ENCODE results near the gene CRP. TPM values are rescaled to one million over a fixed set of nuclear protein-coding genes. Genes with fewer than 3 reads are reported as not detected.
"Not testable (repeated sequence)": the region's sequence is repeated elsewhere in the genome, so short reads cannot be mapped to it uniquely, and the experiment has no call there.

The CRP gene
- total RNA-seq, 1 donor: not detected

DNA sequence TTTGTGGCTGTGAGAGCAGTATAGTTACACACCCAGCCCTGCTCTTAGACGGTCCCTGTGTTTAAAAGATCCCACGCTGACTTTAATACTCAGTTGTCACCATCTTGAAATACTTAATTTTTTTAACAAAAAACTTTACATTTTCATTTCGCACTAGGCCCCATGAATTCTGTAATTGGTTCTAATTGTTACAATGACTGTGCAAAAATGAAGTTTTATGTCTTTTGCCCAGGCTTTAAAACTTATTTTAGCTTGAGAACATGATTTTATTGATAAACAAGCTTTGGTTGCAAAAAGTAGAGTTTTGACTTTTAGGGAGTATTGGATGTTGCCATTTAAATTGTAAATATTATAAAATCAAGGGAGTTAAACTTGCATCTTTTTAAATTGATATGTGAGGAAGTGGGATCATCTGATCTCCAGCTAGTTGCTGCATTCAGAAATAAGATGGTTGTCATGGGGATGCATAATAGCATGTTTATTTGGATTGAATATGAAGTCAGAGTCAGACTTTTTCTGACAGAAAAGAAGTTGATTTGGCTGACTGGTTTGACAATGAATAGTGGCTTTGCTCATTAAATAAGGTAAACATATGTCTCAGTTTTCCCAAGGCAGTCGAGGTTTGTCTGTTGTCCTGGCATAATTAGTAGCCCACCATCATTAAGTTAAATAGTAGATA is 23.0 kb upstream of the CRP start:
- H4K20me1 ChIP-seq (ENCODE audit: insufficient read depth, low read length): no peaks in the 10 kb centered on the region
- no peaks in the 10 kb centered on the region for H3K36me3 ChIP-seq (ENCODE audit: insufficient read depth, low read length)
- H3K9me3 ChIP-seq (ENCODE audit: low read depth, low read length): no peaks in the 10 kb centered on the region
- H3K27ac ChIP-seq (ENCODE audit: low read depth, low read length): no peak overlapping the region
- H3K4me2 ChIP-seq (ENCODE audit: insufficient read depth, low read length): no peak overlapping the region
- no peaks in the 10 kb centered on the region for H3K4me1 ChIP-seq (ENCODE audit: insufficient read depth, low read length)
- H3K27me3 ChIP-seq (ENCODE audit: insufficient read depth, low read length): no peaks in the 10 kb centered on the region
- no peaks in the 10 kb centered on the region for H3K79me2 ChIP-seq (ENCODE audit: insufficient read depth, low read length)
- DNase-seq (ENCODE audit: insufficient read length, low spot score, missing footprints): no peak
- no peak overlapping the region for H3K4me3 ChIP-seq (ENCODE audit: insufficient read depth, low read length)
- no peak overlapping the region for H2AFZ ChIP-seq (ENCODE audit: low read length)
- TF ChIP-seq, protein P1, sequence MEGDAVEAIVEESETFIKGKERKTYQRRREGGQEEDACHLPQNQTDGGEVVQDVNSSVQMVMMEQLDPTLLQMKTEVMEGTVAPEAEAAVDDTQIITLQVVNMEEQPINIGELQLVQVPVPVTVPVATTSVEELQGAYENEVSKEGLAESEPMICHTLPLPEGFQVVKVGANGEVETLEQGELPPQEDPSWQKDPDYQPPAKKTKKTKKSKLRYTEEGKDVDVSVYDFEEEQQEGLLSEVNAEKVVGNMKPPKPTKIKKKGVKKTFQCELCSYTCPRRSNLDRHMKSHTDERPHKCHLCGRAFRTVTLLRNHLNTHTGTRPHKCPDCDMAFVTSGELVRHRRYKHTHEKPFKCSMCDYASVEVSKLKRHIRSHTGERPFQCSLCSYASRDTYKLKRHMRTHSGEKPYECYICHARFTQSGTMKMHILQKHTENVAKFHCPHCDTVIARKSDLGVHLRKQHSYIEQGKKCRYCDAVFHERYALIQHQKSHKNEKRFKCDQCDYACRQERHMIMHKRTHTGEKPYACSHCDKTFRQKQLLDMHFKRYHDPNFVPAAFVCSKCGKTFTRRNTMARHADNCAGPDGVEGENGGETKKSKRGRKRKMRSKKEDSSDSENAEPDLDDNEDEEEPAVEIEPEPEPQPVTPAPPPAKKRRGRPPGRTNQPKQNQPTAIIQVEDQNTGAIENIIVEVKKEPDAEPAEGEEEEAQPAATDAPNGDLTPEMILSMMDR (IDR thresholded peaks at IDR 0.05; ENCODE audit: extremely low read depth, low read depth, low read length): no peak

- H4K20me1 ChIP-seq (ENCODE audit: insufficient read depth, low read length); H3K9me3 ChIP-seq (ENCODE audit: low read depth, low read length); H3K4me1 ChIP-seq (ENCODE audit: insufficient read depth, low read length); H2AFZ ChIP-seq (ENCODE audit: low read length); H3K36me3 ChIP-seq (ENCODE audit: insufficient read depth, low read length); H3K79me2 ChIP-seq (ENCODE audit: insufficient read depth, low read length); H3K4me3 ChIP-seq (ENCODE audit: insufficient read depth, low read length); DNase-seq (ENCODE audit: insufficient read length, low spot score, missing footprints); H3K4me2 ChIP-seq (ENCODE audit: insufficient read depth, low read length); H3K27ac ChIP-seq (ENCODE audit: low read depth, low read length); H3K27me3 ChIP-seq (ENCODE audit: insufficient read depth, low read length): not testable (repeated sequence)
These were observed 8.8 kb upstream of the CRP start for GRCh38 chr1:159723188-159723587.

DNA sequence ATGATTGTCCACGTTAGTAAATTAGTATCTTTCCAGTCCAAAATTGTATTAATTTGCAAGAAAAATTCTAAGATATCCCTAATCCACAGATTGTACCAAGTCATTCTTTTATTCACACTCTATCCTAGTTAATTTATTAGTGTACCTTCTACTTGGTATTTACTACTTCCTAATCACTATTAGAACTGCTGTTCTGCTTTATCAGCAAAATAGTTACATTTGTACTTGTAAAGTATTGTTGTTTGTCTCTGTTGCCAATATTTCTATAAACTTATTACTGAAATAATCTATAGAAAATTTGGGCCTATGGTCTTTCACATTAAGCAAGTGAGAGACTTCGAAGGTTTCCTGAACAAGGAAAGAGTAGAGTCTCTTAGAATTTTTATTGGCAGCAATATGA is 5.6 kb upstream of the CRP start:
- no peaks in the 10 kb centered on the region for H4K20me1 ChIP-seq (ENCODE audit: insufficient read depth, low read length)

GRCh38 chr1:159715855-159716254 is 1.5 kb upstream of the CRP start:
- H3K4me3 ChIP-seq (ENCODE audit: insufficient read depth, low read length): no peak overlapping the region
- DNase-seq (ENCODE audit: insufficient read length, low spot score, missing footprints): no peak
- no peaks in the 10 kb centered on the region for H3K9me3 ChIP-seq (ENCODE audit: low read depth, low read length)
- H3K36me3 ChIP-seq (ENCODE audit: insufficient read depth, low read length): no peaks in the 10 kb centered on the region
- no peaks in the 10 kb centered on the region for H3K27me3 ChIP-seq (ENCODE audit: insufficient read depth, low read length)
- no peaks in the 10 kb centered on the region for H4K20me1 ChIP-seq (ENCODE audit: insufficient read depth, low read length)
- H2AFZ ChIP-seq (ENCODE audit: low read length): no peak overlapping the region
- no peak overlapping the region for H3K4me2 ChIP-seq (ENCODE audit: insufficient read depth, low read length)
- no peak overlapping the region for H3K27ac ChIP-seq (ENCODE audit: low read depth, low read length)
- H3K79me2 ChIP-seq (ENCODE audit: insufficient read depth, low read length): no peaks in the 10 kb centered on the region
- H3K4me1 ChIP-seq (ENCODE audit: insufficient read depth, low read length): no peaks in the 10 kb centered on the region
- TF ChIP-seq, protein P1 (IDR thresholded peaks at IDR 0.05; ENCODE audit: extremely low read depth, low read depth, low read length): no peak

More for the DNA sequence above, 5.6 kb upstream of the CRP start:
- no peak overlapping the region for H2AFZ ChIP-seq (ENCODE audit: low read length)
- no peaks in the 10 kb centered on the region for H3K36me3 ChIP-seq (ENCODE audit: insufficient read depth, low read length)
- no peak for DNase-seq (ENCODE audit: insufficient read length, low spot score, missing footprints)
- H3K4me1 ChIP-seq (ENCODE audit: insufficient read depth, low read length): no peaks in the 10 kb centered on the region
- no peaks in the 10 kb centered on the region for H3K79me2 ChIP-seq (ENCODE audit: insufficient read depth, low read length)
- H3K27me3 ChIP-seq (ENCODE audit: insufficient read depth, low read length): no peaks in the 10 kb centered on the region
- TF ChIP-seq, protein P1 (IDR thresholded peaks at IDR 0.05; ENCODE audit: extremely low read depth, low read depth, low read length): no peak
- no peak overlapping the region for H3K4me3 ChIP-seq (ENCODE audit: insufficient read depth, low read length)
- no peak overlapping the region for H3K4me2 ChIP-seq (ENCODE audit: insufficient read depth, low read length)
- no peak overlapping the region for H3K27ac ChIP-seq (ENCODE audit: low read depth, low read length)
- H3K9me3 ChIP-seq (ENCODE audit: low read depth, low read length): peaks cover 4% of the 10 kb centered on the region
